OCI-LY7 (cell line): ENCODE data around the gene ARF3.

Experiments used
- EZH2phosphoT487 ChIP-seq: fragments of 200-600 bp; sonication (generic); IDR thresholded peaks from 2 replicates; pipeline ENCODE4 v1.6.1; 2018; ENCODE audit warnings: low read depth, borderline replicate concordance, mild to moderate bottlenecking, mixed run types, antibody characterized with exemption, low read length, moderate library complexity, mixed read lengths
- TF ChIP-seq, protein P1 (sequence below): fragments of 200-600 bp; sonication (generic); conservative IDR thresholded peaks from 2 replicates; pipeline ENCODE4 v1.5.1; 2014; ENCODE audit warnings: mild to moderate bottlenecking, antibody characterized with exemption, low read length, moderate library complexity, mixed read lengths

DNA sequence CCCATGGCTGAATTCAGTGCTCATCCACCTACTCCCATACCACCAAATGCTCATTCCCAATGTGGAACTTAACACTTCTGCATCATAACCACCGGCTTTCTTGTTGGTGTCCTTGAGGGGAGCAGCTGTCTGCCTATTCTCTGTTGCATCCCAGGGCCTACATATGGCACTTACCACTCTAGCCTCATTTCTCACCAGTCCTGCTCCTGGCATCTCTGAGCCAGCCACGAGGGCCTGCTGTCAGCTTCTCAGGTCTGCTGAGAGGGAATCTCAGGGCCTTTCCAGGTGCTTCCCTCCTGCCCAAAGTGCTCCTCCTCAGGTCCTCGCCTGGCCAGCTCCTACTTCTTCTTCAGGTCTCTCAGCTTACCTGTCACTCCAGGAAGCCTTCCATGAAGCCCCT, 67.6 kb downstream of the ARF3 start:
- TF ChIP-seq, protein P1, sequence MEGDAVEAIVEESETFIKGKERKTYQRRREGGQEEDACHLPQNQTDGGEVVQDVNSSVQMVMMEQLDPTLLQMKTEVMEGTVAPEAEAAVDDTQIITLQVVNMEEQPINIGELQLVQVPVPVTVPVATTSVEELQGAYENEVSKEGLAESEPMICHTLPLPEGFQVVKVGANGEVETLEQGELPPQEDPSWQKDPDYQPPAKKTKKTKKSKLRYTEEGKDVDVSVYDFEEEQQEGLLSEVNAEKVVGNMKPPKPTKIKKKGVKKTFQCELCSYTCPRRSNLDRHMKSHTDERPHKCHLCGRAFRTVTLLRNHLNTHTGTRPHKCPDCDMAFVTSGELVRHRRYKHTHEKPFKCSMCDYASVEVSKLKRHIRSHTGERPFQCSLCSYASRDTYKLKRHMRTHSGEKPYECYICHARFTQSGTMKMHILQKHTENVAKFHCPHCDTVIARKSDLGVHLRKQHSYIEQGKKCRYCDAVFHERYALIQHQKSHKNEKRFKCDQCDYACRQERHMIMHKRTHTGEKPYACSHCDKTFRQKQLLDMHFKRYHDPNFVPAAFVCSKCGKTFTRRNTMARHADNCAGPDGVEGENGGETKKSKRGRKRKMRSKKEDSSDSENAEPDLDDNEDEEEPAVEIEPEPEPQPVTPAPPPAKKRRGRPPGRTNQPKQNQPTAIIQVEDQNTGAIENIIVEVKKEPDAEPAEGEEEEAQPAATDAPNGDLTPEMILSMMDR, result no peak
- TF ChIP-seq EZH2phosphoT487, result no peak
